Stimulated activated naive CD8-positive, alpha-beta T cell treated with anti-CD3 and anti-CD28 coated beads, Interleukin-15, amount 100 ng/mL, for 72 hours (primary cell): ENCODE data around the gene RPA4.
"Not testable (repeated sequence)": the region's sequence is repeated elsewhere in the genome, so short reads cannot be mapped to it uniquely, and the experiment has no call there.

Experiments
- ATAC-seq: fragments of 150-1000 bp; cut with Tn5 transposase; 2 replicates; pipeline ENCODE4 v1.10.0; 2021; ENCODE audit warnings: mild to moderate bottlenecking, moderate library complexity
- DNase-seq, 2 donors: peaks; one replicate each; pipeline ENCODE4 v3.0.0; 2021 to 2022
- H3K27ac Mint-ChIP-seq, 2 donors: one replicate each; pipeline ENCODE4 v1.8.0; 2022; ENCODE audit warnings: mild to moderate bottlenecking in 2 of 2, mixed read lengths in 2 of 2, moderate library complexity in 2 of 2
- H3K27me3 Mint-ChIP-seq: one replicate; pipeline ENCODE4 v1.8.0; 2022; ENCODE audit warnings: mixed read lengths
- H3K4me1 Mint-ChIP-seq: one replicate; pipeline ENCODE4 v1.8.0; 2022; ENCODE audit warnings: mild to moderate bottlenecking, mixed read lengths
- H3K4me3 Mint-ChIP-seq, 2 donors: one replicate each; pipeline ENCODE4 v1.8.0; 2022; ENCODE audit warnings: mild to moderate bottlenecking in 2 of 2, mixed read lengths in 2 of 2, moderate library complexity in 1 of 2
- H3K9me3 Mint-ChIP-seq, 2 donors: one replicate each; pipeline ENCODE4 v1.8.0; 2022; ENCODE audit warnings: mixed read lengths in 2 of 2

Gene RPA4

GRCh38 chrX:96883608-96884007, at the start of gene RPA4:
Gene RPA4 (plus strand): TSS chrX:96883908. CDS start chrX:96884311, 403 bp downstream.
- H3K4me1 Mint-ChIP-seq = no peaks in the 10 kb centered on the region
- DNase-seq (no peak), ATAC-seq (no peak)
- H3K4me3 Mint-ChIP-seq = no peak within 1 kb of the TSS
- H3K27me3 Mint-ChIP-seq = no peaks in the 10 kb centered on the region
- H3K9me3 Mint-ChIP-seq = no peaks in the 10 kb centered on the region
- peak within 1 kb of the TSS in 1 of 2 donors; percentile 76 for H3K27ac Mint-ChIP-seq

GRCh38 chrX:96834137-96834536, 49.6 kb upstream of the RPA4 start:
- Mint-ChIP-seq H3K4me3 (no peak overlapping the region), H3K9me3 (no peaks in the 10 kb centered on the region)
- no peak for ATAC-seq

GRCh38 chrX:96835660-96836289, 47.9 kb upstream of the RPA4 start:
- Mint-ChIP-seq H3K27ac (no peak overlapping the region), H3K4me1 (no peaks in the 10 kb centered on the region), H3K27me3 (no peaks in the 10 kb centered on the region), H3K9me3 (no peaks in the 10 kb centered on the region), H3K4me3 (no peak overlapping the region)
- ATAC-seq = no peak
- no peak for DNase-seq

More at GRCh38 chrX:96834137-96834536, 49.6 kb upstream of the RPA4 start:
- no peak for DNase-seq
- no peak overlapping the region for H3K27ac Mint-ChIP-seq
- H3K4me1 Mint-ChIP-seq = no peaks in the 10 kb centered on the region
- H3K27me3 Mint-ChIP-seq = no peaks in the 10 kb centered on the region

GRCh38 chrX:96837808-96838207, 45.9 kb upstream of the RPA4 start:
- Mint-ChIP-seq H3K9me3 (no peaks in the 10 kb centered on the region), H3K4me3 (no peak overlapping the region), H3K4me1 (no peaks in the 10 kb centered on the region), H3K27me3 (no peaks in the 10 kb centered on the region), H3K27ac (no peak overlapping the region)
- ATAC-seq (no peak), DNase-seq (no peak)

- Mint-ChIP-seq H3K27ac (no peak overlapping the region), H3K4me1 (no peaks in the 10 kb centered on the region), H3K4me3 (no peak overlapping the region), H3K27me3 (no peaks in the 10 kb centered on the region), H3K9me3 (no peaks in the 10 kb centered on the region)
- no peak for DNase-seq
- ATAC-seq = no peak
Measured at GRCh38 chrX:96838537-96838936, 45.2 kb upstream of the RPA4 start.

GRCh38 chrX:96841325-96841724, 42.4 kb upstream of the RPA4 start:
- peak overlapping the region in 1 of 2 donors; percentile 92 for H3K27ac Mint-ChIP-seq
- no peaks in the 10 kb centered on the region for H3K4me1 Mint-ChIP-seq
- ATAC-seq = no peak
- no peak for DNase-seq
- H3K9me3 Mint-ChIP-seq = no peaks in the 10 kb centered on the region
- H3K4me3 Mint-ChIP-seq = no peak overlapping the region
- H3K27me3 Mint-ChIP-seq = no peaks in the 10 kb centered on the region

- ATAC-seq, DNase-seq, H3K9me3 Mint-ChIP-seq, H3K27ac Mint-ChIP-seq, H3K4me1 Mint-ChIP-seq, H3K4me3 Mint-ChIP-seq, H3K27me3 Mint-ChIP-seq: not testable (repeated sequence)
Measured at GRCh38 chrX:96841866-96842265, 41.8 kb upstream of the RPA4 start.

GRCh38 chrX:96843566-96843965, 40.1 kb upstream of the RPA4 start:
- Mint-ChIP-seq H3K27me3 (no peaks in the 10 kb centered on the region), H3K4me1 (no peaks in the 10 kb centered on the region), H3K4me3 (no peak overlapping the region), H3K9me3 (no peaks in the 10 kb centered on the region), H3K27ac (no peak overlapping the region)
- no peak for ATAC-seq
- DNase-seq = no peak

GRCh38 chrX:96846841-96847240, 36.9 kb upstream of the RPA4 start:
- Mint-ChIP-seq H3K4me3 (no peak overlapping the region), H3K4me1 (no peaks in the 10 kb centered on the region), H3K27me3 (no peaks in the 10 kb centered on the region), H3K27ac (no peak overlapping the region), H3K9me3 (no peaks in the 10 kb centered on the region)
- ATAC-seq (no peak), DNase-seq (no peak)

- not testable (repeated sequence) for H3K4me1 Mint-ChIP-seq, H3K9me3 Mint-ChIP-seq, H3K4me3 Mint-ChIP-seq, DNase-seq, ATAC-seq, H3K27ac Mint-ChIP-seq, H3K27me3 Mint-ChIP-seq
Measured at GRCh38 chrX:96859422-96859821, 24.3 kb upstream of the RPA4 start.

- ATAC-seq (no peak), DNase-seq (no peak)
- Mint-ChIP-seq H3K4me1 (no peaks in the 10 kb centered on the region), H3K27me3 (no peaks in the 10 kb centered on the region), H3K27ac (no peak overlapping the region), H3K4me3 (no peak overlapping the region), H3K9me3 (peaks cover 0 to 3% of the 10 kb centered on the region in 2 donors)
Measured at GRCh38 chrX:96861218-96861617, 22.5 kb upstream of the RPA4 start.

- Mint-ChIP-seq H3K4me3 (no peak overlapping the region), H3K27me3 (no peaks in the 10 kb centered on the region), H3K27ac (no peak overlapping the region), H3K9me3 (peaks cover 0 to 3% of the 10 kb centered on the region in 2 donors), H3K4me1 (no peaks in the 10 kb centered on the region)
- DNase-seq = no peak
- ATAC-seq = no peak
Measured at GRCh38 chrX:96861661-96862060, 22.0 kb upstream of the RPA4 start.

- Mint-ChIP-seq H3K4me3 (no peak overlapping the region), H3K4me1 (no peaks in the 10 kb centered on the region), H3K27me3 (no peaks in the 10 kb centered on the region), H3K27ac (peak overlapping the region in 1 of 2 donors; percentile 76), H3K9me3 (no peaks in the 10 kb centered on the region)
- DNase-seq (no peak), ATAC-seq (no peak)
Measured at GRCh38 chrX:96884027-96884426, 319 bp downstream of the RPA4 start.

GRCh38 chrX:96889726-96890125, 6.0 kb downstream of the RPA4 start:
- no peaks in the 10 kb centered on the region for H3K4me1 Mint-ChIP-seq
- no peak overlapping the region for H3K27ac Mint-ChIP-seq
- DNase-seq (no peak), ATAC-seq (no peak)
- no peaks in the 10 kb centered on the region for H3K27me3 Mint-ChIP-seq
- no peaks in the 10 kb centered on the region for H3K9me3 Mint-ChIP-seq
- H3K4me3 Mint-ChIP-seq = no peak overlapping the region

GRCh38 chrX:96906741-96907140, 23.0 kb downstream of the RPA4 start:
- Mint-ChIP-seq H3K4me1 (no peaks in the 10 kb centered on the region), H3K27ac (no peak overlapping the region), H3K9me3 (no peaks in the 10 kb centered on the region), H3K27me3 (no peaks in the 10 kb centered on the region), H3K4me3 (no peak overlapping the region)
- no peak for DNase-seq
- ATAC-seq = no peak

GRCh38 chrX:96907516-96908272, 24.0 kb downstream of the RPA4 start:
- no peaks in the 10 kb centered on the region for H3K27me3 Mint-ChIP-seq
- no peak overlapping the region for H3K4me3 Mint-ChIP-seq
- H3K9me3 Mint-ChIP-seq = no peaks in the 10 kb centered on the region
- H3K4me1 Mint-ChIP-seq = no peaks in the 10 kb centered on the region
- no peak overlapping the region for H3K27ac Mint-ChIP-seq
- ATAC-seq (no peak), DNase-seq (no peak)
